ENCODE results near the gene PAK3. TPM values are rescaled to one million over a fixed set of nuclear protein-coding genes. Genes with fewer than 3 reads are reported as not detected.

PAK3 gene
- total and polyA plus RNA-seq, 4 experiments from 2014 or later, result 1.00 to 1.5 (median 1.5) TPM

DNA sequence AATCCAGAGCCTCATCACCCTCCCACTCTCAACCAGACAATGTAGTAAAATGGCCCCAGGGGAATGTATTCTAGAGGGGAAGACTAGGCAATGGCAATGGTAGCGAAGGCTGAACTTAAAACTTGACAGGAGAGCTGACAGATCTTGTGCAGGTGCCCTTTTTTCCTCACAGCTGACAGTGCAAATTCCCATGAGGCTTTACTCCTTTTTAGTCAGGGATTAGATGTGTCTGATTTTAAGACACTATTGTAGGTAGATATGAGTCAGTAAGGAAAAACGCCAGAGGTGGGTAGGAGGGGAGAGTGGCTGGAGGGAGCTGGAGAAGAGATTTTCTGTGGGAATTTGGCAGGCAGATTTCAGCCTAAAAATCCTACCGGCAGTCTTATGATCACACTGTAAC, 163.6 kb downstream of the PAK3 start:
- Histone ChIP-seq H3K27me3 (ENCODE audit: insufficient read depth, low read length) (no peaks in the 10 kb centered on the region), H3K9me3 (ENCODE audit: control insufficient read depth in 1 of 2, low read length in 2 of 2) (no peaks in the 10 kb centered on the region), H3K27ac (ENCODE audit: low read depth, low read length) (no peak overlapping the region), H3K36me3 (ENCODE audit: insufficient read depth, low read length) (no peaks in the 10 kb centered on the region), H3K4me3 (ENCODE audit: low read length in 2 of 2) (no peak overlapping the region), H3K4me1 (ENCODE audit: insufficient read depth, low read length) (no peaks in the 10 kb centered on the region)
- no peaks in the 10 kb centered on the region for H3K36me3 Mint-ChIP-seq
- H3K9me3 Mint-ChIP-seq, result no peaks in the 10 kb centered on the region
- no peak overlapping the region for H3K4me3 Mint-ChIP-seq
- peaks cover 0 to 3% of the 10 kb centered on the region in 2 donors for H3K27me3 Mint-ChIP-seq
- DNase-seq, result no peak
- intact Hi-C loops (cut with micrococcal nuclease), result no loop called here
- H3K4me1 Mint-ChIP-seq, result no peaks in the 10 kb centered on the region
- CTCF ChIA-PET (ENCODE audit: partially characterized antibody), result no interaction called here
- no peak overlapping the region for H3K27ac Mint-ChIP-seq
- POLR2A ChIA-PET (ENCODE audit: partially characterized antibody), result no interaction called here

DNA sequence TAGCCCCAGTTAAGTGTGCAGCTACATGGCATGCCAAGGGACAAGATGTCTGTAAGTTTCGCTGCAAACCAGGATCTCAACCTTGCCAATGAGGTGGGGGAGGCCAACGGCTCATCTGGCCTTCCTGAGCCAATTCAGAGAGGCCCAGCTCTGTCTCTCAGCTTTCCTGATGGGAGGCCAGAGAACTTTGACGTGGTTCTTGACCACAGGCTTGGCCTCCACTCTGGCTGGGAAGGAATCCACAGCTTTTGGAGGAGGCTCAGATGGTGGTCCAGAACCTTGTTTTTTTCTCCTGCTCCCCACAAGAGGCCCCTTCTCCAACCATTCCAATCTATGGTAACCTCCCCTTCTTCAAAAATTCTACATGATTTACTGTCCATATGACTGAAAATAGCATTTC, 164.5 kb downstream of the PAK3 start:
- intact Hi-C loops (cut with micrococcal nuclease), result no loop called here
- H3K36me3 Mint-ChIP-seq, result no peaks in the 10 kb centered on the region
- H3K36me3 ChIP-seq (ENCODE audit: insufficient read depth, low read length), result no peaks in the 10 kb centered on the region
- no peak for DNase-seq
- no peaks in the 10 kb centered on the region for H3K27me3 ChIP-seq (ENCODE audit: insufficient read depth, low read length)
- H3K27ac ChIP-seq (ENCODE audit: low read depth, low read length), result no peak overlapping the region
- H3K9me3 Mint-ChIP-seq, result no peaks in the 10 kb centered on the region
- H3K4me3 Mint-ChIP-seq, result no peak overlapping the region
- H3K4me3 ChIP-seq (ENCODE audit: low read length in 2 of 2), result no peak overlapping the region
- H3K27me3 Mint-ChIP-seq, result peaks cover 0 to 3% of the 10 kb centered on the region in 2 donors
- CTCF ChIA-PET (ENCODE audit: partially characterized antibody), result no interaction called here
- no peaks in the 10 kb centered on the region for H3K9me3 ChIP-seq (ENCODE audit: control insufficient read depth in 1 of 2, low read length in 2 of 2)
- H3K4me1 ChIP-seq (ENCODE audit: insufficient read depth, low read length), result no peaks in the 10 kb centered on the region
- no peaks in the 10 kb centered on the region for H3K4me1 Mint-ChIP-seq
- POLR2A ChIA-PET (ENCODE audit: partially characterized antibody), result no interaction called here
- H3K27ac Mint-ChIP-seq, result no peak overlapping the region

DNA sequence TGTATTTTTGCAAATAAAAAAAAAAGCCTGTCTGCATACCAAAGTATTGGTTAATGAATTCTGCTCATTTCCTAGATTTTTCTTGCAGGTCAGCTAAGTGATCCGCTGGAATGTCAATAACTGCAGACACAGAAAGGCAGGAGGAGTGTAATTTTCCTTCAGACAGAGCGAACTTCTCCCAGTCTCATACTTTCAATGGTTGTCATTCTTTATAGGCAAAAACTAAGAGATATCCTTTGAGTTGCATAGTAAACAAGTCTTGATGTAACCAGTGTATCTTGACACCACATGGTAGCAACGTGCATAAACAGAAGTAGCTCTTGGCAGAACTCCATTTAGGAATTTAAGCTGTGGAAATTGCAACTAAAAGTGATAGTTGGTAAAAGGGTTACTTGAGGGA, 166.1 kb downstream of the PAK3 start:
- H3K27ac ChIP-seq (ENCODE audit: low read depth, low read length), result no peak overlapping the region
- H3K27me3 ChIP-seq (ENCODE audit: insufficient read depth, low read length), result no peaks in the 10 kb centered on the region
- no peaks in the 10 kb centered on the region for H3K9me3 ChIP-seq (ENCODE audit: control insufficient read depth in 1 of 2, low read length in 2 of 2)
- no peaks in the 10 kb centered on the region for H3K36me3 ChIP-seq (ENCODE audit: insufficient read depth, low read length)
- no peak overlapping the region for H3K4me3 ChIP-seq (ENCODE audit: low read length in 2 of 2)
- intact Hi-C loops (cut with micrococcal nuclease), result no loop called here
- Mint-ChIP-seq H3K36me3 (no peaks in the 10 kb centered on the region), H3K4me3 (no peak overlapping the region), H3K27ac (no peak overlapping the region), H3K4me1 (no peaks in the 10 kb centered on the region), H3K9me3 (no peaks in the 10 kb centered on the region), H3K27me3 (peaks cover 0 to 3% of the 10 kb centered on the region in 2 donors)
- ChIA-PET CTCF (ENCODE audit: partially characterized antibody) (no interaction called here), POLR2A (ENCODE audit: partially characterized antibody) (no interaction called here)
- no peak for DNase-seq
- no peaks in the 10 kb centered on the region for H3K4me1 ChIP-seq (ENCODE audit: insufficient read depth, low read length)

DNA sequence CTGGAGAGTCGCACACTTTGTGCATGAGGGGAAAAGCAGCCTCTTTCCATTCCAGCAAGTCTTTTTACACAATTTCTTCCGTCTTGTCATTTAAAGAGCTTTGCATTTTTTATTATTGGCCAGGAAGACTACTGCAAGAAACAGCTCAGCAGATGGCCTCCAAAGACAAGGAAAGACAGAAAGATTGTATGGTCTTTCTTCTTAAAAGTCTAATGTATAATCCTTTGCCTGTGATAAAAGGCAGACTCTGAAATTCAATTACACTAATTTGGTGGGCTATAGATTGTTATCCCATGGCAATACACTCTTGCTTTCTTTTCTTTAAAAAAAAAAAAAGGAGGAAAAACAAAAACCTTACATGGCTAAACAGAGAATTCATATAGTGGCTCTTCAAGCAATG, 168.4 kb downstream of the PAK3 start:
- Histone ChIP-seq H3K27ac (ENCODE audit: low read depth, low read length) (no peak overlapping the region), H3K4me3 (ENCODE audit: low read length in 2 of 2) (no peak overlapping the region), H3K36me3 (ENCODE audit: insufficient read depth, low read length) (no peaks in the 10 kb centered on the region), H3K27me3 (ENCODE audit: insufficient read depth, low read length) (no peaks in the 10 kb centered on the region), H3K9me3 (ENCODE audit: control insufficient read depth in 1 of 2, low read length in 2 of 2) (no peaks in the 10 kb centered on the region), H3K4me1 (ENCODE audit: insufficient read depth, low read length) (no peaks in the 10 kb centered on the region)
- no peak overlapping the region for H3K4me3 Mint-ChIP-seq
- CTCF ChIA-PET (ENCODE audit: partially characterized antibody), result no interaction called here
- H3K27ac Mint-ChIP-seq, result no peak overlapping the region
- no peaks in the 10 kb centered on the region for H3K9me3 Mint-ChIP-seq
- H3K36me3 Mint-ChIP-seq, result no peaks in the 10 kb centered on the region
- POLR2A ChIA-PET (ENCODE audit: partially characterized antibody), result no interaction called here
- no peak for DNase-seq
- peaks cover 0 to 3% of the 10 kb centered on the region in 2 donors for H3K27me3 Mint-ChIP-seq
- no peaks in the 10 kb centered on the region for H3K4me1 Mint-ChIP-seq
- intact Hi-C loops (cut with micrococcal nuclease), result no loop called here

DNA sequence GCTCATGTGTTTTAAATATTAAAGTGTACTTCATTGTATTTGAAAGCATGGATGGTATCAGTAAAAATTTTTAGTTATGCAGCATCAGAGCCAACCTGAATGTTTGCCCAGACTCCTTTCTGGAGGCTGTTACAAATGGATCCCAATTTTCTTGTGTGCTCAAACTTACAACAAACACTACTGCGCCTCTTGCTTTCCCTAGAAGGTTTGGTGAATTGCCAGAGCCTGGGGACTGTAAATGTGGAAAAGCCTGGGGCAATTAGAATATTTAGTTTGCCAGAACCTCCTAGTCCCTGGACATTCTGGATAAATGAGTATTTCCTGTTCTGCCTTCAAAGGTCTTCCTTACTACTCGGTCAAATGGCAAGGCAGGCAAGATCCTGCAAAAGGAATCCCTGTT, 169.5 kb downstream of the PAK3 start:
- Histone ChIP-seq H3K4me1 (ENCODE audit: insufficient read depth, low read length) (no peaks in the 10 kb centered on the region), H3K4me3 (ENCODE audit: low read length in 2 of 2) (no peak overlapping the region), H3K36me3 (ENCODE audit: insufficient read depth, low read length) (no peaks in the 10 kb centered on the region), H3K27ac (ENCODE audit: low read depth, low read length) (no peak overlapping the region), H3K27me3 (ENCODE audit: insufficient read depth, low read length) (no peaks in the 10 kb centered on the region), H3K9me3 (ENCODE audit: control insufficient read depth in 1 of 2, low read length in 2 of 2) (no peaks in the 10 kb centered on the region)
- POLR2A ChIA-PET (ENCODE audit: partially characterized antibody), result no interaction called here
- intact Hi-C loops (cut with micrococcal nuclease), result no loop called here
- CTCF ChIA-PET (ENCODE audit: partially characterized antibody), result no interaction called here
- Mint-ChIP-seq H3K4me3 (no peak overlapping the region), H3K9me3 (no peaks in the 10 kb centered on the region), H3K36me3 (no peaks in the 10 kb centered on the region), H3K4me1 (no peaks in the 10 kb centered on the region), H3K27me3 (peaks cover 0 to 3% of the 10 kb centered on the region in 2 donors), H3K27ac (no peak overlapping the region)
- DNase-seq, result no peak

DNA sequence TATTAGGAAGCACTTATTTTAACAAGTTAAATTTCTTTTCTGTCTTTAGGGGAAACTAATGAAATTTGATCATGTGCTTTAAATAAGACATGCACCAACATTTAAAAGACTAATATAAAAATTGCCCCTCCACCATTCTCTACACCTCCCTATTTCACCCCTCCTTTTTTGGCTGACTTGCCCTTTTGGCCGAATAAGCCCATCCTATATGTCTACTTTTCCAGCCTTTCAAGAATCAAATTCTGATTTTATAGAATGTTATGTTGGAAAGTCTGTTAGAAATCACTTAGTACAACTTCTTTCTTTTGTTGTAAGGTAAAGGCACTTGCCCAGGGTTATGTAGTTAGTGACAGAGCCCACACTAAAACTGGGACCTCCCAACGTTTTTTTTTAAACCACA, 172.5 kb downstream of the PAK3 start:
- intact Hi-C loops (cut with micrococcal nuclease), result no loop called here
- CTCF ChIA-PET (ENCODE audit: partially characterized antibody), result no interaction called here
- DNase-seq, result no peak
- peaks cover 0 to 2% of the 10 kb centered on the region in 2 donors for H3K27me3 Mint-ChIP-seq
- no peaks in the 10 kb centered on the region for H3K36me3 ChIP-seq (ENCODE audit: insufficient read depth, low read length)
- H3K27ac Mint-ChIP-seq, result no peak overlapping the region
- POLR2A ChIA-PET (ENCODE audit: partially characterized antibody), result no interaction called here
- peaks cover 0 to 2% (median 0%) of the 10 kb centered on the region in 8 donors for H3K9me3 Mint-ChIP-seq
- H3K27me3 ChIP-seq (ENCODE audit: insufficient read depth, low read length), result no peaks in the 10 kb centered on the region
- H3K4me3 Mint-ChIP-seq, result no peak overlapping the region
- peaks cover 0 to 2% (median 0%) of the 10 kb centered on the region in 4 donors for H3K4me1 Mint-ChIP-seq
- H3K4me1 ChIP-seq (ENCODE audit: insufficient read depth, low read length), result no peaks in the 10 kb centered on the region
- H3K27ac ChIP-seq (ENCODE audit: low read depth, low read length), result no peak overlapping the region
- no peak overlapping the region for H3K4me3 ChIP-seq (ENCODE audit: low read length in 2 of 2)
- no peaks in the 10 kb centered on the region for H3K9me3 ChIP-seq (ENCODE audit: control insufficient read depth in 1 of 2, low read length in 2 of 2)
- H3K36me3 Mint-ChIP-seq, result no peaks in the 10 kb centered on the region

DNA sequence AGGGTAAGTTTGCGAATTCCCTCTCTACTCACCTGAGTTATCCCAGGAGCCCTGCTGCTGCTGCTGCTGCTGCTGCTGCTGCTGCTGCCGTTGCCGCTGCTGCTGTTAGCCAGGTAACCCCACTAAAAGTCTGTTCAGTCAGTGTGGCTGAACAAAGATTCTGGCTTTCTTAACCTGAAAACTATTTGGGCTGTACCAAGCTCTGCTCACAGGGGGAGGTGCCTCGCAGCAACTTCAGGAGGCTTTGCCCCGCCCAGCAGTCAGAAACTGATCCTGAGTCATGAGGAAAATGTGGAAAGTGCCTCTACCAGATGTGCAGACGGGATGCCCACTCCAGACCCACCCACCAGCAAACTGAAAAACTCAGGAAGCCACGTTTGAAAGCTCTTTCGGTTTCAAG, 174.3 kb downstream of the PAK3 start, which contains the start of gene CAPN6:
Gene CAPN6 (minus strand): TSS at position 145 of the 400 bp plus-strand sequence. CDS start 6,547 bp downstream, outside the sequence.
- Mint-ChIP-seq H3K27ac (no peak within 1 kb of the TSS), H3K4me3 (peak within 1 kb of the TSS in 3 of 8 donors; percentile 9 to 25 (median 18)), H3K27me3 (peaks cover 0 to 2% of the 10 kb centered on the region in 2 donors), H3K9me3 (peaks cover 0 to 2% (median 0%) of the 10 kb centered on the region in 8 donors), H3K4me1 (peaks cover 0 to 2% (median 0%) of the 10 kb centered on the region in 4 donors), H3K36me3 (no peaks in the 10 kb centered on the region)
- H3K4me3 ChIP-seq (ENCODE audit: low read length in 2 of 2), result no peak within 1 kb of the TSS
- no peak within 1 kb of the TSS for H3K27ac ChIP-seq (ENCODE audit: low read depth, low read length)
- intact Hi-C loops (cut with micrococcal nuclease), result no loop called here
- CTCF ChIA-PET (ENCODE audit: partially characterized antibody), result no interaction called here
- no peaks in the 10 kb centered on the region for H3K27me3 ChIP-seq (ENCODE audit: insufficient read depth, low read length)
- no peaks in the 10 kb centered on the region for H3K9me3 ChIP-seq (ENCODE audit: control insufficient read depth in 1 of 2, low read length in 2 of 2)
- no peaks in the 10 kb centered on the region for H3K36me3 ChIP-seq (ENCODE audit: insufficient read depth, low read length)
- POLR2A ChIA-PET (ENCODE audit: partially characterized antibody), result no interaction called here
- H3K4me1 ChIP-seq (ENCODE audit: insufficient read depth, low read length), result no peaks in the 10 kb centered on the region
- DNase-seq, result no peak

Measured in CD4-positive, alpha-beta memory T cell (primary cell).